NCI-H82 (cell line): Measurements from ENCODE around the gene DGLUCY.
"Not testable (repeated sequence)": the region's sequence is repeated elsewhere in the genome, so short reads cannot be mapped to it uniquely, and the experiment has no call there.

Source experiments
- DNase-seq: peaks from one replicate; lab custom pipeline; 2025; lab: John Stamatoyannopoulos, UW

DGLUCY gene, protein sequence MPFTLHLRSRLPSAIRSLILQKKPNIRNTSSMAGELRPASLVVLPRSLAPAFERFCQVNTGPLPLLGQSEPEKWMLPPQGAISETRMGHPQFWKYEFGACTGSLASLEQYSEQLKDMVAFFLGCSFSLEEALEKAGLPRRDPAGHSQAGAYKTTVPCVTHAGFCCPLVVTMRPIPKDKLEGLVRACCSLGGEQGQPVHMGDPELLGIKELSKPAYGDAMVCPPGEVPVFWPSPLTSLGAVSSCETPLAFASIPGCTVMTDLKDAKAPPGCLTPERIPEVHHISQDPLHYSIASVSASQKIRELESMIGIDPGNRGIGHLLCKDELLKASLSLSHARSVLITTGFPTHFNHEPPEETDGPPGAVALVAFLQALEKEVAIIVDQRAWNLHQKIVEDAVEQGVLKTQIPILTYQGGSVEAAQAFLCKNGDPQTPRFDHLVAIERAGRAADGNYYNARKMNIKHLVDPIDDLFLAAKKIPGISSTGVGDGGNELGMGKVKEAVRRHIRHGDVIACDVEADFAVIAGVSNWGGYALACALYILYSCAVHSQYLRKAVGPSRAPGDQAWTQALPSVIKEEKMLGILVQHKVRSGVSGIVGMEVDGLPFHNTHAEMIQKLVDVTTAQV

DNA sequence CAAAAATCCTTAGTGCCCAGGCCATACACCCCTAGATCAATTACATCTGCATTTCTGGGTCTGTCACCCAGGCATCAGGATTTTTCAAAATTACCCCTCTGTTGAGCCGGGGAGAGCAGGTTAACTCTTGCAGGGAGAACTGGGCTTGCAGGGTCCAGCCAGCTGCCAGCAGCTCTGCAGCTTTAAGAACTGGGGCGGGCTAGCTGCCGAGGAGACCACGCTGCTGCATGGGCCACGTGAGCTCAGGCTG lies at the start of gene DGLUCY:
TSS of gene DGLUCY (plus strand) at position 245 of the 250 bp plus-strand sequence. CDS start 46,222 bp downstream, outside the sequence.
- peak; percentile 87 for DNase-seq

DNA sequence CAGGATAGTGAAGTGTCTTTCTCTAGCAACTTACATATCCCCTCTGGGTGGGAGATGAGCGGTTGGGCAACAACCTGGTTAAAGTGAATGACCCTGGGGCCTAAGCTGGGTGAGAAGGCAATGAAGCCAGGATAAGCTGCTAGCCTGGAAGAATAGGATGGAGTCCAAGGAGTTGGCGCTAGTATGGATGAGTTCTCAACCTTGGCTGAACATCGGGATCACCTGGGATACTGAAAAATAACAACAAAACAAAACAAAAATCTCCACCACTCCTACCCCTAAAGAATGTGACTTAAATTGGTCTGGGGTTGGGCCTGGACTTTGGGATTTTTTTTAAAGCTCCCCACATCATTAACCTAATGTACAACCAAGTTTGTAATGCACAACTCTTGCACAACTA lies 48.6 kb upstream of the DGLUCY start:
- no peak for DNase-seq

DNA sequence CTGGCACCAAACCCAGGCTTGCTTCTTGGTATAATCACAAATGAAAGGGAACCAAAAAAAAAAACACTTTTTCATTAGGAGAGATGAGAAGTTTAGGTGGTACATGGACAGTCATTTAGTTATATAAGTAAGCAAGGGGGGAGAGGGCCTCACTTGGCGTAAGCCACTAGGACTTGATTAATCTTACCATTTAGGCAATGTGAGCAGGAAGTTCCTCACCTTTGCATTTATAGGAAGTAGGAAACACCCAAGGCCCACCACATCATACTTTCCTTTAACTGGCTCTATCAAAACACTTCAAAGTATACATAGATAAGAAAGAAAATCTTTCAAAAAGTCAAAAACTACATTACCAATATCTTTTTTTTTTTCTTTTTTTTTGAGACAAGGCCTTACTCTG lies 46.7 kb upstream of the DGLUCY start:
- no peak for DNase-seq

DNA sequence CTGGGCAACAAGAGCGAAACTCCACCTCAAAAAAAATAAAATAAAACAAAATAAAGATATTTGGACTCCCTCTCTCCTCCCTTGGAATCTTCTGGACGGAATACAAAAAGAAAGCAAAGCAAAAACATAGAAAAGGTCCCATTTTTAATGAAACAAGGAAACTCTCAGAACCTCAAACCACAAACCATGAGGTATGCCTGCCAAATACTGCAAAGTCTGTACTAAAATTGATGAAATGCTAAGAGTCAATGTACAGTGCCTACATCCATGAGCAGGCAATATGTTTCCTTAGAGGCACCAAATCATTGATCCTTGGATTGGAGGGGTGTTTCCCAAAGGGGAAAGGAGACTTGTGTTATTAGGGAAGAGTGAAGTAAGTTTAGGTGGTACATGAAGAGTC lies 45.2 kb upstream of the DGLUCY start:
- DNase-seq, result no peak

DNA sequence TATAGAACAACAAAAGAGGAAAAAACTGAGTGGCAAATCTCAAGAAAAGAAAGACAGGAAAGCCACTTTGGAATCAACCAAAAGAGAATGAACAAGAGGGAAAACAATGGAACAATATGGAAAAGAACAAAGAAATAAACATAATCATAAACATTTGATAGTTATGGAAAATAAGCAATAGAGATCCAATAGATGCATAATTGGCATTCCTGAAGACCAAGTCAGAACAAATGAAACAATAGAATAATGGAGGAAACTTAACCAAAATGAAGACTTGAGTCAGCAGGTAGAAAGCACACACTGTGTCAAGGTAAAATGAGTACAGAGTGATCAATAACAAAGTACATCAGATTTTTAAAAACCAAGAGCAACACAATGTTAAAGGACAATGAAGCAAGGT lies 43.3 kb upstream of the DGLUCY start:
- DNase-seq, result no peak

DNA sequence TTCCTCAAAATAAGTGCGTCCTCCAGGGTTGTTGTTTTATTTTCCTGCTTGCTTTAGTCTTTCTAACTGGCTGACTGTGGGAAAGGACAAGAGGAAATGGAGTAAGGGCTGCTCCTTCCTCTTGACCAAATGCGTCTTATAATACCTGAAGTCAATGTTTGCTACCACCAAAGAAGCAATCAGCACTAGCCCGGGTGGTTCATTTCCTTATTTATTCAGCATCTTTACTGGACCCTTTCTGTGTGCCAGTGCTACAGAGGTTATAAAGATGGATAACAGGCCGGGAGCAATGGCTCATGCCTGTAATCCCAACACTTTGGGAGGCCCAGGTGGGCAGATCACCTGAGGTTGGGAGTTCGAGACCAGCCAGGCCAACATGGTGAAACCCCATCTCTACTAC lies 38.3 kb upstream of the DGLUCY start:
- DNase-seq, result no peak

DNA sequence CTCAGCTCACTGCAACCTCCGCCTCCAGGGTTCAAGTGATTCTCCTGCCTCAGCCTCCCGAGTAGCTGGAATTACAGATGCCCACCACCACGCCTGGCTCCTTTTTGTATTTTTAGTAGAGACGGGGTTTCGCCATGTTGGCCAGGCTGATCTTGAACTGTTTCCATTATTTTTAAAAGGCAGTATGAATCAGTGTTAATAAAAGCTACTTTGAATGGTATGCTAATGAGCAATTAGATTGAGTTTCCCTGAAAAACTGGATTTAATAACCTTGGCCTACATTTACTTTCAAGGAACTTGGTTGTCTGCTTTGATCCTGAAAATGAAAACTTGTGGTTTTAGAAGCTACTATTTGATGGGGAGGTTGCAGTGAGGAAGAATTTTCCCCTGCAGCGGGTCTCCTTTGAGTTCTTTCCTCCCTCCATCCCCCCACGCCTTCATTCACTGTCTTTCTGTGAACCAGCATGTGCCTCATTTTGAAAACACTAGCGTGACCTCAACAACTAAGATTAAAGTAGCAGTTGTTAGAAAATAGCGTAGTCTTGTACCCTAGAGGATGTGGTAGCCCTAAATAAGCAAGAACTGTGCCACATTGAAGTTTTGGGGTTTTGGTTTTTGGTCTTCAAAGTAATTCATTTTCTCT lies 35.7 kb upstream of the DGLUCY start:
- DNase-seq, result no peak

DNA sequence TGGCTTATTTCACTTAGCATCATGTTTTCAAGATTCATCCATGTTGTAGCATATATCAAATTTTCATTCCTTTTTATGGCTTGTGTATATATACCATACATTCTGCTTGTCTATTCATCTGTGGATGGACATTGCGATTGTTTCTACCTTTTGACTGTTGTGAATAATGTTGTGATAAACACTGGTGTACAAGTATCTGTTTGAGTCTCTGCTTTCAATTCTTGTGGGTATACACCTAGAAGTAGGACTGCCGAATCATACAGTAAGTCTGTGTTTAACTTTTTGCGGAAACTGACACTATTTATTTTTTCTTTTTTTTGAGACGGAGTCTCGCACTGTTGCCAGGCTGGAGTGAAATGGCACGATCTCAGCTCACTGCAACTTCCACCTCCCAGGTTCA lies 33.8 kb upstream of the DGLUCY start:
- DNase-seq, result no peak

DNA sequence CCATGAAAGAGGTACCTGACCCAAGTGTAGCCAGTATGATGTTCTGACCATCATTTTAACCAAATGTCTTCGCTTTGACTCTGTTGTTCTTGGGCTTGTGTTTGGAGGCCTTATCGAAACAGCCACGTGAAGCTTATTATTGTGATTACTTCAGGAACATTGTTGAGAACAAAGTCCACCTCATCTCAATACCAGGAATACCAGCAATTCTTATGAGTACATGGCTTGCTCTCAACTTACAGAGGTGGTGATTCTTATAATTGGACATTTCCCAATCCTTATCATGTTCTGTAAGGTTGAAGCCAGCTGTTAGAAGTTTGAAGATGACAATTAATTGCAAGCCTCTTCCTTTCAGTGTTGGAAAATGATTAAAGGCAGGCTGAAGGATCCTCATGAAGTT lies 31.6 kb upstream of the DGLUCY start:
- no peak for DNase-seq

DNA sequence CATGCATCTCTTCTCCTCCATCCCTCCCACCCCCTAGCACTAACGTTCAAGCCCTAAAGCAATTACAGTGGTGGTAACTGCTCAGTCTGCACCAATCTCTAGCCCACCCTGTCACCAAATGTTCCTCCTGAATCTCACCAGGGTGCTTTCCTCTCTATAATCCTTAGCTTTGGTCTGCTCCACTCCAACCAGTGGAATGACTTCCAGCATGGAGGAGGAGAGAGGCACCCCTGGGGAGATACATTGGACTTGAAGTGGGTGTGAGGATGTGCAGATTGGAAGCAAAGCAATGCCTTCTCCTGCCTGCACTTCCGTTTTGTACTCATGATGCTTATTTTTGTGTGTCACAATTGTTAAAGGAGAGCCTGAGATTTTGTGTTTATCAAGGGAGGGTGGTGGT lies 29.4 kb upstream of the DGLUCY start:
- peak; percentile 40 for DNase-seq

DNA sequence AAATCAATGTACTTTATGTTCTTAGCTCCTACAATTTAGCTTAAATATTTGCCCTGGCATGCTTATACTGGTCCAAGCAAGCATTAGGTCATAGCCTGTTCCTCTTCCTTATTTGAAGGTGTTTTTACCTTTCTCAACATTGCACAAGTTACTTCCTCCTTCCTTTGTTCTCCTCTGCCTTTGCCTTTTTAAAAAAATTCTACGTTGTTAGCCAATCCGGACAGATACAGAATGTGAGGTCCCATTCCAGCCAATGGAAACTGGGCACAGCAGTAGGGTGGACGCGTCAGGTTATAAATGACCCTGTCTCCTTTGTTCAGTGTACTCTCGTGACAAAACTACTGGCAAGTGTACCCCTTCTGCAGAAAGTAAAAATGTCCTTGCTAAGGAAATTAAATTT lies 26.4 kb upstream of the DGLUCY start:
- not testable (repeated sequence) for DNase-seq

DNA sequence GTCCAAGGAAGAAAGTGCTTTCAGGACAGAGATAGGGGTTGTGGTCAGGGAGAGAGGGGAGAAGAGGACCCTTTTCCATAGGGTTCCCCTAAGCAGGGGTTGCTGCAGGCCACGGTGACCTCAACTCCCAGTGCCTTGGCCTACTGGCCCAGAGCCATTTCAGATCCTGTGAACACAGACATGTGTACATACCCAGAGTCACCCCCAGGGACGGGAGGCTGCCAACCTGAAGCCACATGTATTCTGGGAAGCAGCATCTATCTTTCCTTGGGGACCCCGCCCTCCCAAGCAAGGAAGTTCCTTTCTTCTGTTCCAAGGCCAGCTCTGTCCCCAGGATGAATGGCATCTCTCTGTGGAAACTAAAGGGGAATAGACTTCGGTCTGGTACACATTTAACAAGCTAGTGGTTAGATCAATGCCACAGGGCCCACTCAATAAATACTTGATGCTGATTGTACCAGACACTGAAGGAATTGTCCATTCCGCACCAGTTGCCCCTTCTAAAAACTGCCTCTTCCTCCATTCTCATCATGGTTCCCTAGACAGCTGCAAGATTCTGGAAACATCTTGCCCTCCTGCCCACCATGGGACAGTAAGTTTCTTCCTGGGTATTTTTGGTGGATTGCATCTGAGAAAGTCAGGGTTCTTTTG lies 25.2 kb upstream of the DGLUCY start:
- DNase-seq, result no peak

DNA sequence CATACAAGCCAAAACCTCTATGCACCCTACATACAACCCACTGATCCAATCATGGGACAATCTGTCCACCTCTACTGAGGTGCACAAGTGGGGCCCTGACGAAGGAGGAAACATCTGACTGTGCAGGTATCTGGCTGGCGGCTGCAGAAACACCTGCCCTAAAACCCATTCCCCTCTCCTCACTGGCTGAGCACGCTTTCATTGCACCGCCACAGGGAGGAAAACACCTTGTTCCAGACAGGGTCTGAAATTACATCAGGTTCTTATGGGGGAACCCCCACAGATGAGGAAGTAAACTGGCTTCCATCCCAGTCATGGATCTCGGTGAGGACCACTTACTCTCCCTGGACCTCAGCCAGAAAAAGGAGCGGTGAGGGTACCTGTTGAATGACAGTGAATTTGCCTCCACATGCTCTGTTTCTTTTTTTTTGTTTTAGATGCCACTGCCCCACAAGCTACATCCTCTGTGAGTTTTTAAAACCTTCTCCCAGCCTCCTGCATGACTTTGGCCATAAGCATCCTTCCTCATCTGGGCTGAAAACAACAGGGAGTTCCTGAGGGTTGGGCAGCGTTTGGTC lies 23.8 kb upstream of the DGLUCY start:
- no peak for DNase-seq

DNA sequence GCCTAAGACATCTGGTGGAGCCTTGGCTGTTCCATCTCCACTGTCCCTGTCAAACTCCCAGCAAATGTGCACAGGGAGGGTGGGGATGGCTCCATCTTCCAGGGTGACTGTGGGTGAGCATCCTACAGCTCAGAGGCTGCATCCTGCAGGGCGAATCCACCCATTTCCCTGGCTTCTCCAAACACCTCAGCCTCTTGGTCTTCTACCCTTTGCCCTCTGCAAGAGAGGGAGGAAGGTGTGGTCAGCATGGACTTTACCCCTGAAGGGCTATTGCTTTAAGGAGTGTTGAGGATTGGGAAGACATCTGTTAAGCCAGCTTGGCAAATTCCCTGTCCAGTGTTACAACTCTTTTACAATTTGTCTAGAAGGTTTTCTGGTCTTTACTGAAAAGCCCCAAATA lies 23.1 kb upstream of the DGLUCY start:
- no peak for DNase-seq

DNA sequence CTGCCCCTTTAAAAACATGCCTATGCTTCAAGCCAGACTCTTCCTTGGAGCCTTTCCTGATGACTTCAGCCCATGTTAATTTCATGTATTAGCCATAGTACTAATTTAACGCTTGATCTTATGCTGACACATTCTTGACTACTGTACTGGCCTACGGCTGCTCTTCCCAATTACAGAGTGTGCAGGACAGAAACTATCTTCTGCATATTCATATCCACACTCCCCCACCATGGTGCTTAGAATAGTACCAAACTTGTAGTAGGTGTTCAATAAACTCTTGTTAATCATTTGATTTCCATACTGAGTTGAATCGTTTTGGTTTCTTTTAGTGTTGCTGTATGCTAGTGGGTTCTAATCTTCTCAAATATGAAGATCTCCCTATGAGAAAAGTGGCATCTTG lies 21.8 kb upstream of the DGLUCY start:
- DNase-seq, result no peak

DNA sequence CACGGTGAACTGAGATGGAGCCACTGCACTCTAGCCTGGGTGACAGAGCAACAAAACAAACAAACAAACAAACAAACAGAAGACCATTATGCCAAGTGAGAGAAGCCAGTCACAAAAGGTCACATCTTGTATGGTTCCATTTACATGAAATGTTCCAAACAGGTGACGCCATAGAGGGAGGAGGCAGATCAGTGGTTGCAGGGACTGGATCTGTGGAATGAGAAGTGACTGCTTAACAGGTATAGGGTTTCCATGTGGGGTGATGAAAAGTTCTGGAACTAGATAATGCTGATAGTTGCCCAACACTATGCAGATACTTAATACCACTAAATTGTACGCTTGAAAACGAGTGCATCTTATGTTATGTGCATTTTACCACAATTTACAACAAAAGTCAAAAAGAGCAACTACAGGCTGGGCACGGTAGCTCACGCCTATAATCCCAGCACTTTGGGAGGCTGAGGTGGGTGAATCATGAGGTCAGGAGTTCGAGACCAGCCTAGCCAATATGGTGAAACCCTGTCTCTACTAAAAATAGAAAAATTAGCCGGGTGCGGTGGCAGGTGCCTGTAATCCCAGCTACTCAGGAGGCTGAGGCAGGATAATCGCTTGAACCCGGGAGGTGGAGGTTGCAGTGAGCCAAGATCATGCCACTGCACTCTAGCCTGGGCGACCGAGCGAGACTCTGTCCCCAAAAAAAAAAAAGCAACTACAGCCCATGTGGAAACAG lies 20.0 kb upstream of the DGLUCY start:
- not testable (repeated sequence) for DNase-seq

DNA sequence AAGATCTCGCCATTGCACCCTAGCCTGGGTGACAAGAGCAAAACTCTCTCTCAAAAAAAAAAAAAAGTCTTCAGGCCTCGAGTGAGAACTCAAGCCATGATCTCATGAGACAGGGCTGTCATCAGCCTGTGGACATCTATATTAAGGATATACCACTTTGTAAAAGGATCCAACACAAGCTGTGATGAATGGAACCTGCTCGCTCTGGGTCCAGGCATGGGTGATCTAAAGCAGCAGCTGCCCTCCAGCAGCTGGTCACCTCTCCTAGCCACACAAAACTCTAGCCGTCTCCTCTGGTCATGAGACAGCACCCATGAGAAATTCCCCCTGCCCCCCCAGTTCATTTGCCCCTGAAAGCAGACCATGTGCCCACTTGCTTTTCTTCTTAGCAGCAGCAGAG lies 19.1 kb upstream of the DGLUCY start:
- no peak for DNase-seq

DNA sequence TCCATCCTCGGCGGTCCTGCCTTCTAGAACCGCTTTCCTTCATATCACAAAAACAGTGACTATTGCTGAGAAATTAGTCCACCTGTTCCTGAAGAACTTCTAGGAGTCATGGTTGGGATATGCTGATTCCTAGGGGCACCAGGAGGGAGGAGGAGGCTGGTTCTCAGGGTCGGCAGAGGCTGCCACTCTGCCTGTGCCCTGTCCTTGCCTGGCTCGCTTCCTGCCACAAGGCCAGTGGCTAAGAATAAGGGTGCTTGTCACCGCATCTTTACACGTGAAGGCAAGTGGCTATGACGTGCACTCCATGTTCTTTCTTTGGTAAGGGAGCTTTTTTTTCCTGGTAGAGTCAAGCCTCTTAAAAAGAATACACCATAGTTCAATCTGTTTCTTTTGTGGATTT lies 18.7 kb upstream of the DGLUCY start:
- no peak for DNase-seq

DNA sequence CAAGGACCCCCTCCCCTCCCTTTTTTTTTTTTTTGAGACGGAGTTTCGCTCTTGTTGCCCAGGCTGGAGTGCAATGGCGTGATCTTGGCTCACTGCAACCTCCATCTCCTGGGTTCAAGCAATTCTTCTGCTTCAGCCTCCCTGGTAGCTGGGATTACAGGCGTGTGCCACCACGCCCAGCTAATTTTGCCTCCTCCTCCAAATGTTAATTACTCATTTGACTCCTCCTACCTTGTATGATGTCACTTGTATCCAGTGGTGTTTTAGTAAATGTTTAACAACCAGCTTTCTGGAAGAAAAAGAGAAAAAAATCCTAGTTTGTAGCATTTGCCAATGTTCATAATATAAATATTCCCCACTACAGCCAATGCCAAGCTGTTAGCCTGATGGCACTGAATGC lies 16.2 kb upstream of the DGLUCY start:
- DNase-seq, result not testable (repeated sequence)

DNA sequence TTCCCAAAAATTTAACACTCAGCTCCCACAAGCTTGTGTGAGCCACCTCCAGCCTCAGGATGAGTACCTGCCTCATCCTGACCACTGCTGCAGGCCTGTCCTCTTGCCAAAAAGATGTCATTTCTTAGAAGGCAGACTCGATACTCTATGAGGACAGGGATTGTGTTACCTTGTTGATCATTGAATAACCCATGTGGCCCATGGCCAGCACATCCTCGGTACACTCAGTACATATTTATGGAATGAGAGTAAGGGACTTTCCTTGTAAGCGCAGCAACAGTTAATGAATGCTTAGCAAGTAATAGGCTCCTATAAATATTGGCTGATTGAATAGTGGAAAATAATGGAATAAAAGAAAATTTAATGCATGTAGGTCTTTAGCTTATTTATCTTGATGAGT lies 15.3 kb upstream of the DGLUCY start:
- DNase-seq, result no peak

DNA sequence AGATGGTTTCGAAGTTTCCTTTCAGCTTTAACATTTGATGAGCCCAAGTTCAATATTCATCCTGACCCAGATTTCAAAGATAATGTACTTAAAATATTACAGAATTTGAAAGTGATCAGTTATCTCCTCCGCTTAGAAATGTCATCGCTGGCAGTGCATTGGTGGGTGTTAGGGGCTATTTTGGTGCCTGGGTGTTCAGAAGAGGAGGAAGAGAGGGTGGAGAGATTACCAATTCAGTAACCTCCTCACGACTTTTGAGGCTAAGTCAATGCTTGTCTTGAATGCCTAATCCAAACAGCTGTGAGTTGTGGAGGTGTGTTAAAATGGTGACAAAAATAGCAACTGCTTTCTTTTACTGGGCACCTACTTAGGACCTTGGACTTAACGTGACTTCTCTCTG lies 13.8 kb upstream of the DGLUCY start:
- DNase-seq, result no peak

DNA sequence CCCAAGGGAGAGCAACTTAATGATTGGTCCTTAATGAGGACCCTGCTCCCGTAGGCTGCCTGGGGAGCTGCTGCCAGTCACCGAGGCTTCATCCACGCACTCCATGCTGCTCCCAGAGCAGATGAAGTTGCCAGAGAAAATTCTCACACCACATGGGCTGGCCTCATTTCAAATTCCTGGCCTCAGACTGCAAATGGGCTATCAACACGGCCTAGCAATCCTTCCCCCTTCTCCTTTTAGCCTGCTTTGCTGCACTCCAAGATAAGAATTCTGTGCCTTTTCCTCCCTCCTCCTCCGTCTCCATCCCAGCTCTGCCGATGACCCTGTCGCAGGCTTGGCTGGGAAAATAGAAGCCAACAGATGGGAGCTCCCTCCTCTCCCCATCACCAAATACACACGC lies 10.8 kb upstream of the DGLUCY start:
- DNase-seq, result no peak
